Mucosa of descending colon (tissue), 3 donors: ENCODE measurements around the gene CDC42BPA. TPM values are rescaled to one million over a fixed set of nuclear protein-coding genes. Genes with fewer than 3 reads are reported as not detected.
A peak's percentile ranks its signal among the peaks of the same experiment; 100 is the strongest.

Source experiments
- ATAC-seq: fragments of 200-7000 bp; cut with Tn5 transposase; one replicate; pipeline ENCODE4 v1.9.1; 2020; ENCODE audit warnings: mild to moderate bottlenecking, moderate library complexity
- DNase-seq, 3 donors: peaks; one replicate each; pipeline ENCODE4 v3.0.0-alpha.2; 2020
- H3K36me3 ChIP-seq: fragments of 200-600 bp; one replicate; pipeline ENCODE4 v1.8.0; 2021; ENCODE audit warnings: low read depth, mild to moderate bottlenecking
- H3K4me1 ChIP-seq: fragments of 200-600 bp; one replicate; pipeline ENCODE4 v1.8.0; 2021; ENCODE audit warnings: low read depth, mild to moderate bottlenecking
- H3K4me3 ChIP-seq: fragments of 200-600 bp; one replicate; pipeline ENCODE4 v1.8.0; 2021; ENCODE audit warnings: mild to moderate bottlenecking
- H3K9me3 ChIP-seq: fragments of 200-600 bp; one replicate; pipeline ENCODE4 v1.8.0; 2021; ENCODE audit warnings: mild to moderate bottlenecking
- intact Hi-C, 2 donors: fragments of 100-400 bp; cut with DNase I in 1 of 2; cut with micrococcal nuclease in 1 of 2; formaldehyde crosslinking; loops; one replicate each; pipeline versions ENCODE4 v1.11.0 to v1.11.1; 2022; cut with DNase I, micrococcal nuclease
- total RNA-seq, 3 donors: library from RNA; stranded (reverse); fragmentation: NEBNext Ultra II Directional in 2 of 3; extraction: Animal tissue kit (Norgen Biotek cat#: 25700) in 2 of 3; gene quantifications; one replicate each; pipeline versions ENCODE4 v1.2.1 to v1.2.4, GENCODE V29; 2021 to 2023
- TF ChIP-seq, protein P1 (sequence below): fragments of 200-600 bp; IDR thresholded peaks from one replicate; pipeline ENCODE4 v1.8.0; 2022; ENCODE audit warnings: antibody characterized with exemption, mild to moderate bottlenecking
- donor health status: DM: no; HTN: no; CAD: no; lungs with moderate emphysema.
- donor health status: DM: no; HTN: no; CAD: no.
- donor health status: DM: no; HTN: yes; CAD: no.

The CDC42BPA gene
- total RNA-seq, 3 donors from 2014 or later = 32.6 to 70.7 (median 50.2) TPM

- TF ChIP-seq, protein P1, sequence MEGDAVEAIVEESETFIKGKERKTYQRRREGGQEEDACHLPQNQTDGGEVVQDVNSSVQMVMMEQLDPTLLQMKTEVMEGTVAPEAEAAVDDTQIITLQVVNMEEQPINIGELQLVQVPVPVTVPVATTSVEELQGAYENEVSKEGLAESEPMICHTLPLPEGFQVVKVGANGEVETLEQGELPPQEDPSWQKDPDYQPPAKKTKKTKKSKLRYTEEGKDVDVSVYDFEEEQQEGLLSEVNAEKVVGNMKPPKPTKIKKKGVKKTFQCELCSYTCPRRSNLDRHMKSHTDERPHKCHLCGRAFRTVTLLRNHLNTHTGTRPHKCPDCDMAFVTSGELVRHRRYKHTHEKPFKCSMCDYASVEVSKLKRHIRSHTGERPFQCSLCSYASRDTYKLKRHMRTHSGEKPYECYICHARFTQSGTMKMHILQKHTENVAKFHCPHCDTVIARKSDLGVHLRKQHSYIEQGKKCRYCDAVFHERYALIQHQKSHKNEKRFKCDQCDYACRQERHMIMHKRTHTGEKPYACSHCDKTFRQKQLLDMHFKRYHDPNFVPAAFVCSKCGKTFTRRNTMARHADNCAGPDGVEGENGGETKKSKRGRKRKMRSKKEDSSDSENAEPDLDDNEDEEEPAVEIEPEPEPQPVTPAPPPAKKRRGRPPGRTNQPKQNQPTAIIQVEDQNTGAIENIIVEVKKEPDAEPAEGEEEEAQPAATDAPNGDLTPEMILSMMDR = no peak
- ATAC-seq = no peak
- intact Hi-C loops = no loop called here
These were observed 43.7 kb upstream of the CDC42BPA start for GRCh38 chr1:227362039-227362438.

GRCh38 chr1:227357927-227358302 lies 39.6 kb upstream of the CDC42BPA start:
- Histone ChIP-seq H3K36me3 (no peaks in the 10 kb centered on the region), H3K9me3 (no peaks in the 10 kb centered on the region), H3K4me3 (no peak overlapping the region), H3K4me1 (peaks cover 6% of the 10 kb centered on the region)
- intact Hi-C loops = no loop called here
- ATAC-seq (no peak), DNase-seq (no peak)
- TF ChIP-seq, protein P1 = no peak

More at GRCh38 chr1:227362039-227362438, 43.7 kb upstream of the CDC42BPA start:
- H3K9me3 ChIP-seq = no peaks in the 10 kb centered on the region
- H3K36me3 ChIP-seq = no peaks in the 10 kb centered on the region
- no peak for DNase-seq
- H3K4me1 ChIP-seq = peaks cover 10% of the 10 kb centered on the region
- H3K4me3 ChIP-seq = no peak overlapping the region

GRCh38 chr1:227357171-227357926 lies 39.1 kb upstream of the CDC42BPA start:
- intact Hi-C loops = no loop called here
- no peak overlapping the region for H3K4me3 ChIP-seq

GRCh38 chr1:227356620-227357146 lies 38.4 kb upstream of the CDC42BPA start:
- ATAC-seq = peak; percentile 68

More at GRCh38 chr1:227357171-227357926, 39.1 kb upstream of the CDC42BPA start:
- TF ChIP-seq, protein P1 = no peak
- Histone ChIP-seq H3K9me3 (no peaks in the 10 kb centered on the region), H3K36me3 (no peaks in the 10 kb centered on the region), H3K4me1 (peaks cover 6% of the 10 kb centered on the region)
- DNase-seq (peak; percentile 47 to 59 (median 55)), ATAC-seq (peak; percentile 95)

GRCh38 chr1:227355542-227356245 lies 37.4 kb upstream of the CDC42BPA start:
- ATAC-seq = no peak
- intact Hi-C loops = no loop called here
- no peaks in the 10 kb centered on the region for H3K9me3 ChIP-seq
- H3K4me1 ChIP-seq = peaks cover 9% of the 10 kb centered on the region
- TF ChIP-seq, protein P1 = no peak
- H3K4me3 ChIP-seq = no peak overlapping the region
- no peak for DNase-seq
- H3K36me3 ChIP-seq = peaks cover 4% of the 10 kb centered on the region

More at GRCh38 chr1:227356620-227357146, 38.4 kb upstream of the CDC42BPA start:
- no peaks in the 10 kb centered on the region for H3K9me3 ChIP-seq
- no peak for DNase-seq
- peaks cover 4% of the 10 kb centered on the region for H3K36me3 ChIP-seq
- TF ChIP-seq, protein P1 = no peak
- H3K4me1 ChIP-seq = peaks cover 9% of the 10 kb centered on the region
- intact Hi-C loops = no loop called here
- no peak overlapping the region for H3K4me3 ChIP-seq
